GM23248 (cell line): Measurements from ENCODE around the gene FETUB.

Source experiments
- EZH2 ChIP-seq: fragments of 200-600 bp; sonication (generic); IDR thresholded peaks from 2 replicates; pipeline ENCODE4 v1.6.1; 2018; ENCODE audit warnings: antibody characterized with exemption, mild to moderate bottlenecking; ENCODE audit not compliant: insufficient read depth, poor library complexity, severe bottlenecking
- EZH2phosphoT487 ChIP-seq: fragments of 200-600 bp; sonication (generic); IDR thresholded peaks from 2 replicates; pipeline ENCODE4 v1.6.1; 2018; ENCODE audit warnings: antibody characterized with exemption, moderate library complexity, mild to moderate bottlenecking, low read depth; ENCODE audit not compliant: insufficient read depth

- TF ChIP-seq EZH2 (no peak), EZH2phosphoT487 (no peak)
Observed at GRCh38 chr3:186628756-186629155, 11.4 kb upstream of the FETUB start.
